ENCODE measurements around the gene PLXNC1.

The PLXNC1 gene

GRCh38 chr12:94167756-94168416 is 19.5 kb downstream of the PLXNC1 start:
- TF ChIP-seq CTCF (IDR thresholded peaks at IDR 0.05; ENCODE audit: insufficient read depth, missing control alignments): no peak
- FAIRE-seq (no peak), DNase-seq (ENCODE audit: insufficient read length, low spot score) (no peak)

GRCh38 chr12:94169495-94169894 is 21.1 kb downstream of the PLXNC1 start:
- no peak for FAIRE-seq
- no peak for DNase-seq (ENCODE audit: insufficient read length, low spot score)
- no peak for TF ChIP-seq CTCF (IDR thresholded peaks at IDR 0.05; ENCODE audit: insufficient read depth, missing control alignments)

- no peak for TF ChIP-seq CTCF (IDR thresholded peaks at IDR 0.05; ENCODE audit: insufficient read depth, missing control alignments)
- DNase-seq (ENCODE audit: insufficient read length, low spot score) (no peak), FAIRE-seq (no peak)
Measured at GRCh38 chr12:94169966-94170689, 21.8 kb downstream of the PLXNC1 start.

- no peak for TF ChIP-seq CTCF (IDR thresholded peaks at IDR 0.05; ENCODE audit: insufficient read depth, missing control alignments)
- DNase-seq (ENCODE audit: insufficient read length, low spot score) (no peak), FAIRE-seq (no peak)
Measured at GRCh38 chr12:94170690-94171594, 22.6 kb downstream of the PLXNC1 start.

- no peak for DNase-seq (ENCODE audit: insufficient read length, low spot score)
- no peak for TF ChIP-seq CTCF (IDR thresholded peaks at IDR 0.05; ENCODE audit: insufficient read depth, missing control alignments)
- FAIRE-seq: no peak
Measured at GRCh38 chr12:94171595-94171930, 23.2 kb downstream of the PLXNC1 start.

- DNase-seq (ENCODE audit: insufficient read length, low spot score) (no peak), FAIRE-seq (no peak)
- TF ChIP-seq CTCF (IDR thresholded peaks at IDR 0.05; ENCODE audit: insufficient read depth, missing control alignments): no peak
Measured at GRCh38 chr12:94172031-94172430, 23.7 kb downstream of the PLXNC1 start.

All from D721Med (cell line).